GM19193 (cell line): Measurements from ENCODE around the gene NCOR1.

Experiments
- POLR2A ChIP-seq: IDR thresholded peaks from 4 replicates; pipeline ENCODE4 v1.6.1; 2011; ENCODE audit not compliant: insufficient read depth, insufficient read length; ENCODE audit errors: extremely low read depth

Gene NCOR1

DNA sequence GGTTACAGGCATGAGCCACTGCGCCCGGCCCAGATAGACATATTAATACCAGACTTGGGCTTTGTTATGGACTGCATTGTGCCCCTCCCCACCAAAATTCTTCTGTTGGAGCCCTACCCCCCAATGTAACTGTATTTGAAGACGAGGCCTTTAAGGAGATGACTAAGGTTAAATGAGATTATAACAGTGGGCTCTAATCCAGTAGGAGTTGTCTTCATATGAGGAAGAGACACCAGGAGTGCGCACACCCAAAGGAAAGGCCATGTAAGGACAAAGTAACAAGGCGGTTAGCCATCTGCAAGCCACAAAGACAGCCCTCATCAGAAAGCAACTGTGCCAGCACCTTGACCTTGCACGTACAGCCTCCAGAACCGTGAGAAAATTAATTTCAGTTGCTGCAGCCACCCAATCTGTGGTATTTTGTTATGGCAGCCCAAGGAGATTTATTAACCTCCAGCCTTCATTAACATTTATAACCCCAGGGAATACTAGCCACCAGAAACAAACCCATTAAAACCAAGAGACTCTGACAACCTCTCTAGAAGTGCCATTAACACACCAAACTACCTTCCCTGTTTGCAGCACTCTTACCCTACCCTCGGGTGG is 108.1 kb downstream of the NCOR1 start:
- no peak for TF ChIP-seq POLR2A

DNA sequence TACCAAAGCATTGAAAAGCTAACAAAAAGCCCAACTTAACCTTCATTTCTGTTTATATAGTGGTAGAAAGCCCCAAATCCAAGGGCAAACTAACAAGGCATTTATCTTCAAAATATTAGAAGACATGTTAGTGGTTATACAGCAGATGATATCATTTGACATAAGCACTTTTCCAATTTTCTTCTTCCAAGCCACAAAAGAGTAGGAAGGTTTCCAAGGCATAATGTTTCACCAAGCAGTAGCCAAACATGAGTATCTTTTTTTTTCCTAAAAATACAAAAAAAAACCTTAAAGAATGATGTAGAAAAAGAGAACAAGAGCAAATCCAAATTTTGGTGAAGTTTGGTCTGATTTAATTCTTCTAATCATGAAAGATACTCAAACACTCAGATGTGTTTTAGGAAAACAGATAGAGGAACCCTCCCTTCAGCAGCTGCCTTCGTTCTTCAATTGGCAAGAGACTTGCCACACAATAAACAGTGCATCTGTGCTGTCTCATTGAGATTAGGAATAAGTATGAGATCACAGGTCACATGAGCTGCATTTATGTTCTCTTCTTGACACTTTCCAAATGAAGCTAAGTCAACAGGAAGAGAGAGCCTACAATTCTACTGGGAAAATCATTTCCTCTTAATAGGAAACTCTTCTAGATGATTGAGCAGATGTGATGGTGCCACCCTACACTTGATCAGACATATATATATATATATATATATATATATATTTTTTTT is 109.0 kb downstream of the NCOR1 start:
- TF ChIP-seq POLR2A: no peak

DNA sequence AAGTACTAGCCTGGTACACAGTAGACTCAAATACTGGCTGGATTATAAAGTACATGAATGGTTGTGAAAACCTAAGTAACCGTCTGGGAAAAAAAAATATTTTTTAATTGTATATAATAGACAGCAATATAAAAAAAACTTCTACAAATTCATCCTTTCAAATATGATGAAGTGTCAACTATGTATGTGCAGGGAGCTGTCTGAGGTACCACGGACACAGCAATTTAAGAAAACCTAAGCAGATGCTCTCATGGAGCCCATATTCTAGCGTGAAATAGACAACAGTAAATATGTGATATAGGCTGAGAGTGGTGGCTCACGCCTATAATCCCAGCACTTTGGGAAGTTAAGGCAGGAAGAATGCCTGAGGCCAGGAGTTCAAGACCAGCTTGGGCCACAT is 111.1 kb downstream of the NCOR1 start:
- TF ChIP-seq POLR2A: no peak

DNA sequence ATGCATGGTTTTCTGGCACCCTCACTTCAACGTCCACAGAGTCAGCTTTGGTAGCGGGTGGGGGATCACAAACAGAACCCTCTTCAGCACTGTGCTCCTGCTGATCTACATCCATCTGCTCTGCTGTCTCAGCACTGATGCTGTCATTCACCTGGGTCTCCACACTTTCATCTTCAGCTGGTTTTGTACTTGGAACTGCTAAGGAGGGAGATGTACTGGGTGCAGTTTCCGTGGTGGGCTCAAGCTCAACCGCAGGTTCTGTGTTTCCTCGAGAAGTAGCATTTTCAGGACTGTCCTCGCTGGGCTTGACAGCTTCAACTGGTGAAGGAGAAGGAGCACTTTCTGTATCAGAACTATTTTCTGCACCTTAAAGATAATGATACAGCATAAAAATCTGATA is 113.9 kb downstream of the NCOR1 start:
- no peak for TF ChIP-seq POLR2A

DNA sequence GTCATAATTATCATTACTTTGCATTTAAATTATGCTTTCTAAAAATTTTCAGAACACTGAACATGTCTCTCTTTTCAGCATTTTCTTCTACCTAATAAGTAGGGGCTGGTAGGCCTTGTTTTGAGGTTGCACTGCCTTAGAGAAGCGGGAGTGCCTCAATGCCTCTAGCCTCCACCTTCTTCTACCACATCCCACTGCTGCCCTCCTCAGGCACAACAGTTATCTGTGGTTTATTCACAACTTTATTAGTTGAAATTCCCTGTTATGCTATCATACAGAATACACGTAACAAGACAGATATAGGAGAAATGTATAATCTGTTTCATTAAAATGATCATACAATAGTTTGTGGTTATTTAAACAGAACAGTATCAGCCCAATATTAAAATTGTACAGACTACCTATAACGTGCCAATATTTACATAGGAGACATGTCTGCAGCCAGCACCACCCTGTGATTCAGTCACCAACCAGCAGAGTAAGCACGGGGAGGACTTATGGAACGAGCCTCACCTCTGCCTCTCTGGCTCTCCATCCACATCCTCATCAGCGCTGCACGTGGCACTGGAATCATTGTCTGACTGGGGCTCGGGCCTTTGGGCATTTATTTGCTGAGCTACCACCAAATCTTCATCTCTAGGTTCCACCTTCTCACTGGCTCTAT is 114.5 kb downstream of the NCOR1 start:
- TF ChIP-seq POLR2A: no peak

DNA sequence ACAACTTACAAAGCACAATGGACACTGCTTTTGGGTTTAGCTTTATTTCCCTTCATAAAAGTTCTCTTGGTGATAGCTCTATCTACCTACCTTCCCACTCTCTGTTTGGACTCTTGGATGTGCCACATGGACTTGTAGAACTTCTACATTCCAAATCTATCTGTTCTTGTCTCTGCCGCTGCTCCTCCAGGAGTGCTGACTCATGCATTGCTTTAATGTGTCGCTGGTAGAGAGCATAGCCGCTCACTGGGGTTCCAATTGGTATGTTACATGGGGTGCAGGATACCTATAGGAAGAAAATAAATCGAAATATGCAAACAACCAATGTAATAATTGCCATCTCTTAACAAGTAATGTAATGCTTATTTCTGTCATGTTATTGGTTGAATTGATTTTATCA is 123.6 kb downstream of the NCOR1 start:
- no peak for TF ChIP-seq POLR2A

DNA sequence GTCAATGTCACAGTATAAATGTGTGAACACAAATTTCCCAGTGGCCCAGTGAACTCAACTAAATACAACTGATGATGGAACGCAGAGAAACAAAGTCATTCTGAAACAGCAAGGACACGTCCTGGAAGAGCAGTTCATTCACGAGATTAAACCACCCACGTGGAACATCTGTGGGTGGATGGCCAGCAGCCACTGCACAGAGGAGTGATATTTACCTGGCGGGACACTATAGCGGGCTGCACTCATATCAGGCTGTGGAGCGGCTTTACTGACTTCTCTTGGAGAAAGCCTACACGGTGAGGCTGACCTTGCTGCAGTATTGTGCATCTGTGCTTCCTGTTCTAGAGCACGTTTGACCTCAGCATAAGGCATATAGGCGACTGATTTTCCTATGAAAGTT is 128.4 kb downstream of the NCOR1 start:
- TF ChIP-seq POLR2A: no peak

DNA sequence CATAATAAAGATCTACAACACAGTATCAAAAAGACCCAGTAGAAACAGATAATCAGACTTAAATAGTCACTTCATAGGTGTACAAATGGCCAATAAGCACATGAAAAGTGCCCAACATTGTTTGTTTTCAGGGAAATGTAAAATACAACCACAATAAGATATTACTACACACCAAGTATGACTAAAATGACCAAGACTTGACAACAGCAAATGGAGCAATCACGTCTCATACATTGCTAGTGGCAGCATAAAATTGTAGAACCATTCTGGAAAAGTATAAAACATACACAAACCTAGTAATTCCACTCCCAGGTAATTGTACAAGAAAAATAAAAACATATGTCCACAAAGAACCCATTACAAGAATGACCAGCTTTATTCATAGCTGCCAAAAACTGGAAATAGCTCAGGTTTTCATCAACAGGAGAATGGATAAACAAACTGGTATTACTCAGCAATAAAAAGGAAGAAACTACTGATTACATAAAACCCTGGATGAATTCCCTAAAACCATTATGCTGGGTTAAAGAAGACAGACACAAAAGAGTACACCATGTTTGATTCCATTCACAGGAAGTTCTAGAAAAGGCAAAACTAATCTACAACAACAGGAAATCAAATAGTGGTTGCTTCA is 130.2 kb downstream of the NCOR1 start:
- TF ChIP-seq POLR2A: no peak

DNA sequence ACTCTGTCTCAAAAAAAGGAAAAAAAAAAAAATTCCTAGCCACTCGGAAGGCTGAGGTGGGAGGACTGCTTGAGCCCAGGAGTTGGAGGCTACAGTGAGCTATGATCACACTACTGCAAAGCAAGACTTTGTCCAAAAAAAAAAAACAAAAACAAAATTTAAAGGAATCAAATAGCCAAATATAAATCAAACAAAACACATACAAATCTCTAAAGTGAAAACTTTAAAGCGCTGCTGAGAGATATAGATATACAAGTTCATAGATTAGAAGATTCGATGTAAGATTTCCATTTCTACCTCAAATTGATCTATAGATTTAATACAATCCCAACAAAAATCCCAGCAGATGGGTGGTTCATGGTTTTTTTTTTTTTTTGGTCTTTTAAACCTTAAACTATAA is 132.1 kb downstream of the NCOR1 start:
- TF ChIP-seq POLR2A: no peak

DNA sequence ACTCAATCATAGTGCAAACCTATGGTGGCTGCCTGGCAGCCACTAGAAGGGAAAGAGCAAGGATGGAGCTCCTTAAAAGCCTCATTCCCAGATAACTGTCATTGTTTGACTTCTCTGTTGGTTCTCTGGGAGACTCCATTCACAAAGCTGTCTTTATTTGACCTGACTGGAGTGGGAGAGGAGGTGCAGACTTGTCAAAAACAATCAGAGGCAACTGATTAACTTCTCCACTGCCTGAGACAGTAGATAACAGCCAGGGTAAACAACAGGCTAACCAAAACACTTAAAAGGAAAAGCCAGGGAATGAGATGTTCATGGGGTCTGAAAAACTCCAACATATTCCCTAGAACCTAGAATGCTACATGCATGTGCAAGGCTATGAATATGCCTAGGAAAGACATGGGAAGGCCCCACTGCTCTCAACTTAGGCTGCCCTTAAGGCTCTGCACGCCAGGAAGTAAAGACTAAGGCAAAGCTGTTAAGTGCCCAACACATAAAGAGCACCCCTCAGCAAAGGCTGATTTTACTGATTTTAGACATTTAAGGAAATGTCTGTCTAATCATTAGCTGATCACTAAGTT is 133.7 kb downstream of the NCOR1 start:
- no peak for TF ChIP-seq POLR2A

DNA sequence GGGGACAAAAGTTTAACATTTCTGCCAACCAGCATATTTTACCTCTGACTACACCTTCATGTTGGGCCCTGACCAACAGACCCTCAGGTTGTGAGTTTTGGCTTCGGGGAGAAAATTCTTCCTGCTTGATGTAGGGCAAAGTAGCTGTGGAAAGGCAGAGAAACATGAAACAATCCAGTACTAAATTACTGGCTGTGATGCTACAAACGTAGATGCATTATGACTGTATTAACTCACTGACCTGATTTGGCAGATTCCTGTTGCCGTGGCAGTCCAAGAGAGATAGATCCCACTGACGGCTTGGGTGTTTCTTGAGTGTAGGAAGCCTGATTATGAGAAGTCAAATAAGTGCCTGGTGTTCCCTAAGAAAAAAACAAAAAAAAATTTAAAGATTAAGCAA is 135.0 kb downstream of the NCOR1 start:
- TF ChIP-seq POLR2A: no peak

DNA sequence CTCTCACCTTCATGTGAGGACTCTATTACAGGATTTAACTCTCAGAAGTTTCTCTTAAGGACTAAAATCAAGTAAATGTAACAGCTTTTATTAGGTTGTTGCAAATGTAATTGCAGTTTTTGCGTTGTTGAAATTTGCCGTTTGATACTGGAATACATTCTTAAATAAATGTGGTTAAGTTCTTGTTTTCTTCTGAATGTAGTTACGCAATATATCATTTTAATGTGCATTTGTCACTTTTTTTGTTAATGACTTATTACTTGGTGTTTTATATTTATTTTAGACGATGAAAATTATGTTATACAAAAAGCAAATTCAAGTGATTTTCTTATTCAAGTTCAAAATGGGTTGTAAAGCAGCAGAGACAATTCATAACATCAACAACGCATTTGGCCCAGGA is 139.4 kb downstream of the NCOR1 start:
- no peak for TF ChIP-seq POLR2A

DNA sequence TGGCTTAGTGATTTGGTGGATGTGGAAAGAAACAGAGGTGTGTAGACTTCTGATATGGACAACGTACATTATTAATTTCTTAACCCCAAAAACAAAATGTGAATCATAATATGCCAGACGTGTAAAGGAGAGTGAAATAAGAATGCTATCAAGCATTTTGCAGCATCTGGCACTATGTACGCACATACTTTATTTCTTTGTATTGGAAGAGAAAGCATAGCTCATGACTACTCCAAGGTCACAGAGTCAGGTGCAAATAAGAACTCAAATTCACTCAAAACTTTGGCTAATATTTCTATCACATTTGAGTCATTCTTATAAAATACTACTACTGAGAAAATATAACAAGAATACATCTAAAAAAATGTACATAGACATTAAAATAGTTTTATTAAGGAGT is 140.9 kb downstream of the NCOR1 start:
- TF ChIP-seq POLR2A: no peak

DNA sequence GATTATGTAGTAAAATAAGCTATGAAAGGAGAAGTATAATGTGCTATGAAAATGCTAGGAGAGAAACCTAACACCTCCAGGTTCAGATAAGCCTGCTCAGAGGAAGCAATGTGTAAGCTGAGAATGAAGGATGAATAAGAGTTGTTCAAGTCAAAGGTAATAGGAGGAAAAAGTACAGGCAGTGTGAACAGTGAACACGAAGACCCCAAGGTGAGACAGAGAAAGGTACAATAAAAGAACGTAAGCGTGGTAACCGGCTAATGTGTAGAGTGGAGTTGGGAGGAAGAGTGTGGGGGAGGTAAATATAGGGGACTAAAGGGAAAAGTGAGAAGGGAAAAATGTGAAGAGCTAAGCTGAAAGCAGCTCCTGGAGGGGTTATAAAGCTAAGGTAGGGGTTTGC is 141.5 kb downstream of the NCOR1 start:
- no peak for TF ChIP-seq POLR2A

DNA sequence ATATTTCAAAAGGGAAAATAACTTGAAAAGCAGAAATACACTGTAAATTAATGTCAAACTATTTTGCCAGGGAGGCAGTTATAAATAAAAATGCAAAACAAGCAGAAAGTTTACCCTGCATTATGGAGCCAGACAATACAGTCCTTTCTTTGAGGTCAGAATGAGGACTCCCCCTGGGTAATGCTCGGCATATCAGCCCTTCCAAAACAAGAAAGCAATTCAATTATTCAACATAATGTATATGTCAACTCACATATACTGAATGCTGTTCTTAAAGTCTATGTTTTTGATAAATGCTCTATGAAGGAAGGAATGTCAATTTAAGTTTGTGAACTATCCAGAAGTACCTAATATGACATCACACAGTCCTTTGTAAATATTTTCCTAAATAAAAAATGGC is 143.3 kb downstream of the NCOR1 start:
- TF ChIP-seq POLR2A: no peak
